COLO668 (cell line): Measurements from ENCODE around the gene ARHGAP40.

Source experiments
- DNase-seq: peaks from one replicate; lab custom pipeline; 2025; ENCODE audit not compliant: unreplicated experiment; lab: John Stamatoyannopoulos, UW

The ARHGAP40 gene

GRCh38 chr20:38601216-38602184 lies at the start of gene ARHGAP40:
ARHGAP40 (plus strand) TSS chr20:38601809.
- no peak for DNase-seq

- no peak for DNase-seq
Observed at GRCh38 chr20:38554986-38555385, 46.6 kb upstream of the ARHGAP40 start.

- no peak for DNase-seq
Observed at GRCh38 chr20:38555395-38555794, 46.2 kb upstream of the ARHGAP40 start.

DNA sequence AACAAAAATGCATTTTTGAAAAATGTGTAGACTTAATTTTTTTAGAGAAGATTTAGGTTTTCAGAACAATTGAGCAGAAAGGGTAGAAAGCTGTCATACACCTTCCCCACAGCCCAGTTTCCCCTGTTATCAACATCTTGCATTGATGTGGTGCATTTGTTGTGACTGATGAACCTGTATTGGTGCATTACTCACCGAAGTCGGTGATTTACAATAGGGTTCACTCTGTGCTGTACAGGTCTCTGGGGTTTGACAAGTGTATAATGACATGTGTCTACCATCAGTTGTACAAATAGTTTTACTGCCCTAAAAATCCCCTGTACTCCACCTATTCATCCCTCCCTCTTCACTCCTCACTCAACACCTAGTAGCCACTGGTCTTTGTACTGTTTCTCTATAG lies 44.4 kb upstream of the ARHGAP40 start:
- DNase-seq = no peak

- no peak for DNase-seq
Observed at GRCh38 chr20:38558596-38559360, 42.8 kb upstream of the ARHGAP40 start.

DNA sequence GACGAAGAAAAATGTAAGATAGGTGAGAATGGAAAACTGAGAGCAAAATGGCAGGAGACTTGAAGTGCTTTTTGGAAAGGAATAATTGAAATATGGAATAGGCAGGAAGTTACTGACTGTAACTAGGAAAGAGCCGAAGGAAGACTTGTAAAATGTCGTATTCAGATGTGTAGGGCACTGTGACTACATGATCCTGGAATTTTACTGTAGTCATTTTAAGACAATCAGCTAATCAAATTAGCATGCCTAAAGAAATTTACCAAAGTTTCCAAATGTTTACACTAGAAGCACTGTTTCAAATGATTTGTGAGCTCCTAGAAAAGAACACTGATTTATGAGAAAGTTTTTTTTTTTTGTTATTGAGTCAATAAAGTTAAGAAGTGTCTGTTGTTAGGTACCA lies 41.8 kb upstream of the ARHGAP40 start:
- no peak for DNase-seq

DNA sequence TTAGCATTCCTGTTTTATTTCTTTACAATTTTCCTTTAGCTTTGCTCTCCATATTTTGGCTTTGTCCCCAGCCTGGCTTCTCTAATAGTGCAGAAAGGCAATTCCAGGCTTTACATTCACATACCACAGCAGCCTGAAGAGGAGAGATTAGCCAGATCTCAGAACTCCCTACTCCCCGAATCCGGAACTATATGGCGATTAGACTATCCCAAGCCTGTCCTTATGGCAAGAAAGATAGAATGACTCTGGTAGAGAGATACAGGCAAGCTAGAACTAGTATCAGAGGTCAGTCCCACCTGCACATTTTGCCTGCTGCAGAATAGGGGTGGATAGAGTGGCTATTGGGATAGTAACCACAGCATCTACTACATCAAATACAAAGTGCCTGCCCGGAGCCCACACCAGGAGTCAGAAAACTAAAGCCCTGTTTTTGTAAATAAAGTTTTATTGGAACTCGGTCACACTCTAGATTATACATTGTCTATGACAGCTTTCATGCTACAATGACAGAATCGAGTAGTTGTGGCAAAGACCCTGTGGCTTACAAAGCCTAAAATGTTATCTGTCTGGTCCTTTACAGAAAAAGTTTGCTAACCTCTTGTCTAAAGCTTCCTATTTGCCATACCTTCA lies 37.7 kb upstream of the ARHGAP40 start:
- DNase-seq = no peak

DNA sequence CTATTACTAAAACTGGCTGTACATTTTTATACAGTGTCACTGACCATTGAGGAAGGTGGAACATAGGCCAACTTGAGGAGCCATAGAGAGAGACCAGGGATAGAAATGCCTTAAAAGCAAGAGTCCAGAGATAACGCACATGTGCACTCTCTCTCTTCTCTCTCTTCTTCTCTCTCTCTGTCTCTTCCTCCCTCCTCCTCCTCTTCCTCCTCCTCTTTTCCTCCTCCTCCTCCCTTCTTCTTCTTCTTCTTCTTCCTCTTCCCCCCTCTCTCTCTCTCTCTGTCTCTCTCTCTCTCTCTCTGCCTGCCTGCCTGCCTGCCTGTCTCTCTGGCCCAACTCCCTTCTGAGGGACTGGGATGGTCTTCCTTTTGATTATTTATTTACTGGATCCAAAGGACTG lies 36.9 kb upstream of the ARHGAP40 start:
- no peak for DNase-seq

GRCh38 chr20:38566036-38566598 lies 35.5 kb upstream of the ARHGAP40 start:
- DNase-seq = no peak

GRCh38 chr20:38569747-38570525 lies 31.7 kb upstream of the ARHGAP40 start:
- DNase-seq = no peak

DNA sequence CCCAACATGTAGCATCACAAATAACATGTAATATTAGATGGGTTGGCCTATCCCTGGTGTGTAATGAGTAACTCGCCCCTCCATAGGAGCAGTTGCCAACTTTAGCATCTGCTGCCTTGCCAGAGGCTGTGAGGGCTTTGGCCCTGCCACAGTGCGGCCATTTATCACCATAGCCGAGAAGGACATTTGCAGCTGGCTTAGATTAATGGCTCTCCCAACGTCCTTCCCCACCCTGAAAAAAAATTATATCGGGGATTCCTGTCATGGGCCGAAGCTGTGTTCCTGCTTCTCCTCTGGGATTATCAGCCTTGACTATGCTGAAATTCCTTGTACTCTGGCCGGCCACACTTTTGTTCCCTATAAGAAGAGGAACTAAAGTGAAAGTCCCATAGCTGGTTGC lies 28.2 kb upstream of the ARHGAP40 start:
- no peak for DNase-seq

DNA sequence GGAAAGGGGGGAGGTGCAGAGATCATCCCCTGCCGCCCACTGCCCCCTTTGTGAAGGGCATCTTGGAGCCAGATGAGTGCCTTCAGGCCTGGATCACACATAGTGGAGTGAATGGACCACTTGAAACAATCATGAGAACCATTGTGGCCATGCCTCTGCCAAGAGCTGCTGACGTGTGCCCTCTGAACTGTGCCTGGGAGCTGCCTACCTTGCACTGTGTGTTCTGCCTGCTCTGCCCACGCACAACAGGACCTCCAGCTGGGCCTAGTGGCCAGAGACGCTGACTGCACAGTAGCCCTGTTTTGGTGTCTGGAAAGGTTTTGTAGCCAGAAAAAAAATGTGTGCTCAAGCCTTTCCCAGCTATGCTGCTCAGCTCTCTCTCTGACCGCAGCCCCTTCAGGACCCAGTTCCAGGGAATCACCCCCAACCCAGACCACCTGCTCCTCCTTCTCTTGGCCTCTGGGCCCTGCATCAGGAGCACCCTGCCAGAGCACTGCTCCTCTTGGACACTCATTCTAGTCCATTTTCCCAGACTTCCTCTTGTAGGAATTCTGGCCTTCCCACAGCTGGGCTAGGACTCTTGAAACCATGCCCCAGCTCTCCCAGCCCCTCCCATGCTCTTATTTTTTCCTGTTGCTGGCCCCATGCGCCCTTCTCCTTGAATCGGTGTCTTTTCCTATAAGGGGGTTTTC lies 22.2 kb upstream of the ARHGAP40 start:
- no peak for DNase-seq

DNA sequence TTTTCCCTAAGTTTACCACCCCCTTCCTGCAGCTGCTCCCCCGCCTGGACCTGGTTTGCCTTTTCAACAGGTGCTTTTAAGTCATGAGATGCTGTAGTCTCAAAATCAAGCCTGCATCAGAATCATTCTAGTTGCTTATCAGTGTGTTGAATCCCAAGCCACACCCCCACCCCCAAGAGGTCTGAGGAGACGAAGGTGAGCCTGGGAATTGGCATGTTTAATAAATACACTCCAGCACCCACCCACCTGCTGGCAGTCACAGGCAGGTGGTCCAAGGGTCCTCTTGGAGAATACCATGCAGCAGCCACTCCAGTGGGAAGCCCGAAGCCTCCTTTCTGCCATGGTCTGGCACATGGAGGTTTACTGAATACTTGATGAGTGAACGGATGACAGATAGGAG lies 21.7 kb upstream of the ARHGAP40 start:
- no peak for DNase-seq

DNA sequence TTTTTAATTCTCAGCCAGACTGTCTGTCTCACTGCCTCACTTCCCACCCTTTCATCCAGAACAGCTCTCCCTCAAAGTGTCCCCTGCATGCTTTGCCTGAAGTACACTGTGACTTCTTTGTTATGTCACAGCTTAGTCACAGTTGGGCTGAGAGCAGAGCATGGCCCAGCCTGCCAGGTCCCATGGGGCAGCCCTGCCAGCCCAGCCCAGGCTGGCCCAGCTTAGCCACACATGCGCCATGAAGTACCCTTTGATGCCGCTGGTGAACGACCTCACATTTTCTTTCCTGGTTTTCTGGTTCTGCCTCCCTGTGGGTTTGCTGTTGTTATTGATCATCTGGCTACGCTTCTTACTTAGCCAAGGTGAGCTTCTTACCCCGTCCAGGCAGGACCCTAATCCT lies 20.6 kb upstream of the ARHGAP40 start, which contains the start of gene ADIG:
TSS of gene ADIG (plus strand) at position 185 of the 400 bp plus-strand sequence. CDS start at position 239, 54 bp downstream.
- DNase-seq = no peak

DNA sequence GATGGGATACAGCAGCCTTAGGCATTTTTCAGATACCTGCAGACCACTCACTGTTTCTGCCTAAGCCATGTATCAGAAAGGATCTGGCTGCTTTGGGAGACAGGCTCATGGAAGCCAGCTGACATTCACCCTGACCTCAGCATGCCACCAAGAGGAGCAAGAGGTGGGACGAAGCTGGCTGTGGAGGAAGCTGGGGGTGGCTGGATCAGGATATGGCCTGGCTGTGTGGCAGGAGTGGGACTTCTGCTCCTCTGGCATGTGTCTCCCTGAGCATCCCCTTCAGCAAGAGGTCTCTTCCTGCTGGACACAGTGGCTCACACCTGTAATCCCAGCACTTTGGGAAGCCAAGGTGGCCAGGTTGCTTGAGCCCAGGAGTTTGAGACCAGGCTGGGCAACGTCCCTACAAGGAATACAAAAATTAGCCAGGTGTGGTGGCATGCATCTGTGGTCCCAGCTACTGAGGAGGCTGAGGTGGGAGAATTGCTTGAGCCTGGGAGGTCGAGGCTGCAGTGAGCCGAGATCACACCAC lies 19.7 kb upstream of the ARHGAP40 start:
- DNase-seq = no peak

DNA sequence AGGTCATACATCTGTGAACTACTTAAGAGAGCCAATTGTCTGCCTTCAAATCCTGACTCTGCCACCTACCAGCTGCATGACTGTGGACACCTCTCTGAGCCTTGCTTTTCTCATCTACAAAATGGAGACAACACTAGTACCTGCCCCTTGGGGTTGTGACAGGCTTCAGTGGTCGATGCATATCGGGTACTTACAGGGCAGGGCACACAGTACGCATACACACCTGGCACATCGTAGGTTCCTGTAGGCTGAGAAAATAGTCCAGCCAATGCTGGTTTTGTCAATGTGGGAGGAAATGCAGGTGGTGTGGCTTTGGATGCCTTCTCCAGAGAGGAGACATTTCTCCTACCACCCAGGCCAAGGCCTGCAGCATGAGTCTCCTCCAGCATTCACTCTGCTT lies 18.3 kb upstream of the ARHGAP40 start:
- DNase-seq = no peak

- DNase-seq = no peak
Observed at GRCh38 chr20:38584099-38584763, 17.4 kb upstream of the ARHGAP40 start.

GRCh38 chr20:38585404-38586180 lies 16.0 kb upstream of the ARHGAP40 start:
- DNase-seq = no peak
